ENCODE data around the gene CFAP100.

- TF ChIP-seq CTCF (IDR thresholded peaks at IDR 0.05) (no peak), POLR2A (IDR thresholded peaks at IDR 0.05) (no peak), POLR2AphosphoS5 (IDR thresholded peaks at IDR 0.05) (no peak)
Measured at GRCh38 chr3:126451511-126451910, 56.8 kb downstream of the CFAP100 start.

Data from transverse colon (tissue), 4 donors.